Activated CD4-positive, alpha-beta T cell treated with anti-CD3 and anti-CD28 coated beads, Interleukin-2, amount 10 ng/mL, durations not matched to agents 24 days and 14 days (primary cell): ENCODE results near the gene JPH2. TPM values are rescaled to one million over a fixed set of nuclear protein-coding genes. Genes with fewer than 3 reads are reported as not detected.

Experiments
- DNase-seq: peaks from one replicate; pipeline ENCODE4 v3.0.0; 2022
- H3K27ac Mint-ChIP-seq: one replicate; pipeline ENCODE4 v1.8.0; 2022; ENCODE audit warnings: mild to moderate bottlenecking, mixed read lengths
- H3K27me3 Mint-ChIP-seq: one replicate; pipeline ENCODE4 v1.8.0; 2022; ENCODE audit warnings: mixed read lengths
- H3K36me3 Mint-ChIP-seq: one replicate; pipeline ENCODE4 v1.8.0; 2022; ENCODE audit warnings: low read depth, mild to moderate bottlenecking, mixed read lengths
- H3K4me1 Mint-ChIP-seq: one replicate; pipeline ENCODE4 v1.8.0; 2021; ENCODE audit warnings: mixed read lengths
- H3K4me3 Mint-ChIP-seq: one replicate; pipeline ENCODE4 v1.8.0; 2022; ENCODE audit warnings: mild to moderate bottlenecking, moderate library complexity, mixed read lengths
- H3K9me3 Mint-ChIP-seq: one replicate; pipeline ENCODE4 v1.8.0; 2021; ENCODE audit warnings: mixed read lengths
- intact Hi-C: fragments of 100-400 bp; cut with micrococcal nuclease; formaldehyde crosslinking; loops from one replicate; pipeline ENCODE4 v1.15.1; 2023
- total RNA-seq: library from RNA; stranded (reverse); gene quantifications from 2 replicates; pipeline ENCODE4 v1.2.3, GENCODE V29; 2022

The JPH2 gene
- total RNA-seq, 1 donor from 2014 or later: 0.05 TPM

GRCh38 chr20:44146272-44146671 is 40.7 kb downstream of the JPH2 start:
- H3K36me3 Mint-ChIP-seq: no peaks in the 10 kb centered on the region
- H3K4me1 Mint-ChIP-seq: no peaks in the 10 kb centered on the region
- intact Hi-C loops: no loop called here
- DNase-seq: no peak
- H3K27ac Mint-ChIP-seq: no peak overlapping the region
- peaks cover 1% of the 10 kb centered on the region for H3K27me3 Mint-ChIP-seq
- H3K9me3 Mint-ChIP-seq: no peaks in the 10 kb centered on the region
- no peak overlapping the region for H3K4me3 Mint-ChIP-seq

GRCh38 chr20:44145131-44145775 is 41.7 kb downstream of the JPH2 start:
- no peak overlapping the region for H3K27ac Mint-ChIP-seq
- intact Hi-C loops: no loop called here
- no peaks in the 10 kb centered on the region for H3K9me3 Mint-ChIP-seq
- H3K4me1 Mint-ChIP-seq: no peaks in the 10 kb centered on the region
- H3K27me3 Mint-ChIP-seq: peaks cover 4% of the 10 kb centered on the region
- no peak for DNase-seq
- no peaks in the 10 kb centered on the region for H3K36me3 Mint-ChIP-seq
- no peak overlapping the region for H3K4me3 Mint-ChIP-seq

- Mint-ChIP-seq H3K27me3 (peaks cover 10% of the 10 kb centered on the region), H3K4me3 (no peak overlapping the region), H3K4me1 (no peaks in the 10 kb centered on the region), H3K27ac (no peak overlapping the region), H3K36me3 (no peaks in the 10 kb centered on the region), H3K9me3 (no peaks in the 10 kb centered on the region)
- intact Hi-C loops: no loop called here
- DNase-seq: no peak
Observed at GRCh38 chr20:44143936-44144335, 43.1 kb downstream of the JPH2 start.

- H3K9me3 Mint-ChIP-seq: no peaks in the 10 kb centered on the region
- H3K27ac Mint-ChIP-seq: no peak overlapping the region
- H3K27me3 Mint-ChIP-seq: peaks cover 13% of the 10 kb centered on the region
- H3K4me1 Mint-ChIP-seq: no peaks in the 10 kb centered on the region
- intact Hi-C loops: no loop called here
- H3K4me3 Mint-ChIP-seq: no peak overlapping the region
- DNase-seq: no peak
- H3K36me3 Mint-ChIP-seq: no peaks in the 10 kb centered on the region
Observed at GRCh38 chr20:44142413-44142812, 44.6 kb downstream of the JPH2 start.

GRCh38 chr20:44141873-44142272 is 45.1 kb downstream of the JPH2 start:
- Mint-ChIP-seq H3K36me3 (no peaks in the 10 kb centered on the region), H3K9me3 (no peaks in the 10 kb centered on the region), H3K4me3 (no peak overlapping the region), H3K27me3 (peaks cover 14% of the 10 kb centered on the region), H3K27ac (no peak overlapping the region), H3K4me1 (no peaks in the 10 kb centered on the region)
- intact Hi-C loops: no loop called here
- no peak for DNase-seq

- peaks cover 17% of the 10 kb centered on the region for H3K27me3 Mint-ChIP-seq
- no peak for DNase-seq
- H3K4me1 Mint-ChIP-seq: no peaks in the 10 kb centered on the region
- no peak overlapping the region for H3K27ac Mint-ChIP-seq
- intact Hi-C loops: loop anchor here (5.0 kb wide), 1 partner anchor 53 kb away; no protein-coding TSS in a partner anchor
- no peak overlapping the region for H3K4me3 Mint-ChIP-seq
- H3K36me3 Mint-ChIP-seq: no peaks in the 10 kb centered on the region
- H3K9me3 Mint-ChIP-seq: no peaks in the 10 kb centered on the region
Observed at GRCh38 chr20:44138867-44139266, 48.1 kb downstream of the JPH2 start.

GRCh38 chr20:44137266-44137801 is 49.7 kb downstream of the JPH2 start:
- Mint-ChIP-seq H3K27me3 (peaks cover 16% of the 10 kb centered on the region), H3K4me1 (no peaks in the 10 kb centered on the region), H3K36me3 (no peaks in the 10 kb centered on the region), H3K9me3 (no peaks in the 10 kb centered on the region), H3K27ac (no peak overlapping the region), H3K4me3 (no peak overlapping the region)
- intact Hi-C loops: loop anchor here (5.0 kb wide), 1 partner anchor 55 kb away; no protein-coding TSS in a partner anchor
- DNase-seq: no peak

GRCh38 chr20:44136579-44137265 is 50.3 kb downstream of the JPH2 start:
- Mint-ChIP-seq H3K36me3 (no peaks in the 10 kb centered on the region), H3K4me3 (no peak overlapping the region), H3K27me3 (peaks cover 17% of the 10 kb centered on the region), H3K9me3 (no peaks in the 10 kb centered on the region), H3K4me1 (no peaks in the 10 kb centered on the region), H3K27ac (no peak overlapping the region)
- no peak for DNase-seq
- intact Hi-C loops: loop anchor here (5.0 kb wide), 1 partner anchor 56 kb away; no protein-coding TSS in a partner anchor

- H3K4me3 Mint-ChIP-seq: no peak overlapping the region
- no peaks in the 10 kb centered on the region for H3K36me3 Mint-ChIP-seq
- no peak overlapping the region for H3K27ac Mint-ChIP-seq
- no peaks in the 10 kb centered on the region for H3K9me3 Mint-ChIP-seq
- H3K4me1 Mint-ChIP-seq: no peaks in the 10 kb centered on the region
- H3K27me3 Mint-ChIP-seq: peaks cover 16% of the 10 kb centered on the region
- intact Hi-C loops: loop anchor here (5.0 kb wide), 1 partner anchor 57 kb away; no protein-coding TSS in a partner anchor
- DNase-seq: peak; percentile 60
Observed at GRCh38 chr20:44135417-44136204, 51.4 kb downstream of the JPH2 start.

GRCh38 chr20:44135012-44135412 is 52.0 kb downstream of the JPH2 start:
- intact Hi-C loops: loop anchor here (5.0 kb wide), 1 partner anchor 57 kb away; no protein-coding TSS in a partner anchor
- Mint-ChIP-seq H3K27ac (no peak overlapping the region), H3K27me3 (peaks cover 16% of the 10 kb centered on the region), H3K4me1 (no peaks in the 10 kb centered on the region), H3K9me3 (no peaks in the 10 kb centered on the region), H3K36me3 (no peaks in the 10 kb centered on the region), H3K4me3 (no peak overlapping the region)
- peak; percentile 65 for DNase-seq

GRCh38 chr20:44133424-44133823 is 53.6 kb downstream of the JPH2 start:
- Mint-ChIP-seq H3K27me3 (peaks cover 7% of the 10 kb centered on the region), H3K36me3 (no peaks in the 10 kb centered on the region), H3K27ac (no peak overlapping the region), H3K9me3 (no peaks in the 10 kb centered on the region), H3K4me1 (no peaks in the 10 kb centered on the region), H3K4me3 (no peak overlapping the region)
- DNase-seq: no peak
- intact Hi-C loops: no loop called here

GRCh38 chr20:44131704-44132103 is 55.3 kb downstream of the JPH2 start:
- peaks cover 6% of the 10 kb centered on the region for H3K27me3 Mint-ChIP-seq
- no peak overlapping the region for H3K4me3 Mint-ChIP-seq
- no peaks in the 10 kb centered on the region for H3K36me3 Mint-ChIP-seq
- intact Hi-C loops: no loop called here
- no peak for DNase-seq
- H3K9me3 Mint-ChIP-seq: no peaks in the 10 kb centered on the region
- H3K4me1 Mint-ChIP-seq: no peaks in the 10 kb centered on the region
- no peak overlapping the region for H3K27ac Mint-ChIP-seq

- no peaks in the 10 kb centered on the region for H3K4me1 Mint-ChIP-seq
- no peaks in the 10 kb centered on the region for H3K9me3 Mint-ChIP-seq
- intact Hi-C loops: no loop called here
- peaks cover 5% of the 10 kb centered on the region for H3K27me3 Mint-ChIP-seq
- no peaks in the 10 kb centered on the region for H3K36me3 Mint-ChIP-seq
- no peak for DNase-seq
- no peak overlapping the region for H3K27ac Mint-ChIP-seq
- H3K4me3 Mint-ChIP-seq: no peak overlapping the region
Observed at GRCh38 chr20:44129911-44130718, 56.9 kb downstream of the JPH2 start.
